GM20000 (cell line): ENCODE measurements around the gene SUPT4H1.

Experiments used
- DNase-seq: peaks from one replicate; pipeline ENCODE4 v3.0.0; 2012; ENCODE audit warnings: low spot score
- CTCF ChIP-seq: IDR thresholded peaks from 2 replicates; pipeline ENCODE4 v1.5.1; 2012; ENCODE audit warnings: mild to moderate bottlenecking, control low read depth; ENCODE audit errors: extremely low read depth, missing control alignments

The SUPT4H1 gene

DNA sequence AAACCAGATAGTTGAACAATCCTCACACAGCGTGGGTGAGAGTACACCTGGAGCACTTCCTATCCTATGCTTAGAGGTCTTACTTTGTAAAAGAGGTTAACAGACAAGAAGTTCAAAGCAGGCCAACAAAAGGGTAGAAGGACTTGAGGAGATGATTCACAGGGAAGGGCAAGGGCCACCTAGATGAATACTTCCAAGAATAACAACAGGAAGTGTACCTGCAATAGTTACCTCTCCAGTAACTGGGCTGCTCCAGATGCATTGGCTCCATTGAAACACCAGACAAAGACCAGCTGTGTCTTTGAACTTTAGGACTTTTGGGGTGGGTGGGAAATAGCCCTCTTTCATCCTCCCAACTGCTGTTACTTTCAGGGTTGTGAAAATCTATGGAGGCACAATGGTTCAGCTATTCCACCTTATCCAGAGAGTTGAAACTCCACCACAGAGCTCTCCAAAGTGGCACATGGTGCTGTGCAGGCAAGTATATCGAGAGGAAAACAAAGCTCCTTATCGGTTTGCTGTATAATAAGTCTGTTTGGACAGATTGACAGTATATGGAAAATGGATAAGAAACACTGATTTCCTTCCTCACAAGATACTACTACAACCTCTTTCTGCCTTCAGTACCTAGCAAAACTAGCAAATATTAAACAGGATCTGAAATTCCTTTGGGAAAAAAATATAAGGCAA lies 42.7 kb upstream of the SUPT4H1 start:
- no peak for TF ChIP-seq CTCF
- DNase-seq: no peak

- TF ChIP-seq CTCF: no peak
- DNase-seq: no peak
Measured at GRCh38 chr17:58391302-58391984, 39.4 kb upstream of the SUPT4H1 start.

DNA sequence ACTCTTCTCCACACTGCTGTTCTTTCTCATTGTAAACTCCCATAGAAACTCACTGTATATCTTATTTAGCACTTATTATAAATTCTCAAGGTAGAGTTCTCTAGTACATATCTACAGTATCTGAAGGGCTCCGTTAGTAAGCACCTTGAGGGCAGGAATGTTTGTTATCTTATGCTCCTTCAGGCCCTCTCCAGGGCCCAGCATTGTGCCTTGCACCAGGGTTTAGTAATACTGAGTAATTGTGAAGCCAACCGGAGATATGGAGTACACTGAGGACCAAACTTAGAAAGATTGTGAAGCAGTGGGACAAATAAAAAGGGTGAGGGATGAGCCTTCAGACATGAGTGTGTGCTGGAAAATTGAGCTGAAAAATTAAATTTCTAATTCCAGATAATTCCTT lies 38.9 kb upstream of the SUPT4H1 start:
- no peak for TF ChIP-seq CTCF
- DNase-seq: no peak

DNA sequence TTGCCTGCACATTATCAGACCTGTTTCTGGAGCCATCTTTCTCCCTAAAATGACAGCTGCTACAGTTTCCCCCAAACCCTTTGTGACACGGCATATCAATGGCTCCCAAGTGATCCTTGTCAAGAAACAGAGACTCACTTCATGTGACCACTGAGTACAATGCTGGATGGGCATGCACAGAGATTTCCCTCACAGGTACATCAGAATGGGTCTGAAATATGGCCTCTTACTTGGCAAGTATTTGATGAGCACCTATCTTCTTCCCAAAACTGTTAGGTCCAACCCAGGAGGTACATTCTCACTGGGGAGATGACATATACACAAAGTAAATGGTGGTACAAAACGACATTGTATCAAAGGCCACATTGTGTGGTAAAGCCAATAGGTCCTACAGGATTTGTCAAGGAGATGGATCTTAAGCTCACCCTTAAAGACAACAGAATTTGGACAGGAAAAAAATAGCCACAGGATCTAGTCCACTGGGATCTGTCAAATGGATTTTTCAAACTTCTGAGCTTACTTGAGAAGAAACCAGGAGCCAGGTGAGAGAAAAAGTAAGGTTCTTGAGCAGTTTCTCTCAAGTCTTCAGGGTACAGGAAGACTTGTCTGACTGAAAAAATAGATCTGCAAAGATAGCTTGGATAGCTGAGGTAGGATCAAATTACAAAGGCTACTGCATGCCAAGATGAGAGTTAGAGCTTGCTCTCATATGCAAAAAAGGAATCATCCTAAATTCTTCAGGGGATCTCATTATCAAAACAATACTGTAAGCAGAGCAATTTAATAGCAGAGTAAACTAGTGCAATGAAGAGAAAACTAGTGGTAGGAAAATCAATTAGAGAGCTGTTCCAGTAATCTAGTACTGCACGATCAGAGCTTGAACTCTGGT lies 36.5 kb upstream of the SUPT4H1 start:
- DNase-seq: no peak
- no peak for TF ChIP-seq CTCF

DNA sequence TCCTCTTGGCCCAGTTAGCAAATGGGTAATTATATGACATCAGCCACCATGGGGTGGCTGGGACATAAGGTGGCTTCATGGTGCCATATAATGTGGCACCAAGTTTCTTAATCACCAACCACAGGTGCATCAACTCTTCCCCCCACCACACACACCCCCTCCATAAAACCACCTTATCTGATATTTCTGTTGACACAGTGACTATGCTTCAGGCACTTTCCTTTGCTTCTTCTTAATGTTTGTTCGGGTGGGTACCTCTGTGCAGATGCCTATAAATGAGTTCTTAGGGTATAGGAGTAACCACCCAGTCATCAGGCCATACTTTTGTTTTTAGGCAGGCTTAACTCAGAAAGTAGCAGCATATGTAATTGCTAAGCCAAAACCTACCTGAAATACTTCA lies 35.8 kb upstream of the SUPT4H1 start:
- no peak for DNase-seq
- no peak for TF ChIP-seq CTCF

DNA sequence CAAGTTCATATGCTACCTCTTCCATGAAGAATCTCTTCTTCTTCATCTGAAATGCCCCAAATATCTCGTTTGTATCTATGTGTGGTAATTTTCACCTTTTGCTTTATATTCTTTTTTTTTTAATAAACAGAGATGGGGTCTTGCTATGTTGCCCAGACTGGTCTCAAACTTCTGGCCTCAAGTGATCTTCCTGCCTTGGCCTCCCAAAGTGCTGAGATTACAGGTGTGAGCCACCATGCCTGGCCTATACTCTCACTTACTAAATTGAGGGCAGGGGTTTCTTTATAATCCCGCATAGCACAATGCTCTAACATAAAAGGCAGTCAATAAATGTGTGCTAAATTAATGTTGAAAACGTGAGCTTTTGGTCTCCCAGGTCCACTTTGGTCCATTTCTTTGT lies 34.7 kb upstream of the SUPT4H1 start:
- no peak for TF ChIP-seq CTCF
- DNase-seq: no peak
